H1 (cell line): ENCODE data around the gene FIZ1. TPM values are rescaled to one million over a fixed set of nuclear protein-coding genes. Genes with fewer than 3 reads are reported as not detected.

Source experiments
- CTCF ChIA-PET: fragments of 300-600 bp; sonication (Branson Sonifier 250); formaldehyde crosslinking; loops from one replicate; lab custom pipeline; 2021; ENCODE audit not compliant: partially characterized antibody; lab: Charles Lee
- POLR2A ChIA-PET: fragments of 300-600 bp; sonication (Branson Sonifier 250); formaldehyde crosslinking; loops from one replicate; lab custom pipeline; 2021; ENCODE audit warnings: inconsistent platforms; ENCODE audit not compliant: partially characterized antibody; lab: Charles Lee
- DNase-seq, 2 experiments: peaks; one replicate each; pipeline versions ENCODE4 v3.0.0 to v3.0.0-alpha.2; 2010 to 2022; ENCODE audit warnings: low spot score in 2 of 2, low read depth in 1 of 2, mixed read lengths in 1 of 2
- FAIRE-seq: peaks from 2 replicates; lab custom pipeline; 2011; peaks lifted over from hg19 to GRCh38; lab: Jason Lieb, UNC
- H2AFZ ChIP-seq: 2 replicates; pipeline ENCODE4 v1.8.1; 2012; ENCODE audit warnings: low read length, inconsistent platforms
- H2AK5ac ChIP-seq: 2 replicates; pipeline ENCODE4 v1.6.1; 2013; ENCODE audit warnings: low read depth, low read length
- H2BK120ac ChIP-seq: replicated peaks from 2 replicates; pipeline ENCODE3; 2013; ENCODE audit warnings: low read depth, low read length, inconsistent platforms
- H2BK12ac ChIP-seq: 2 replicates; pipeline ENCODE4 v1.6.1; 2013; ENCODE audit warnings: low read depth, low read length
- H2BK15ac ChIP-seq: 2 replicates; pipeline ENCODE4 v1.6.1; 2013; ENCODE audit warnings: low read length
- H2BK20ac ChIP-seq: 2 replicates; pipeline ENCODE4 v1.6.1; 2013; ENCODE audit warnings: low read length
- H2BK5ac ChIP-seq: 2 replicates; pipeline ENCODE4 v1.6.1; 2013; ENCODE audit warnings: low read depth, low read length
- H3K14ac ChIP-seq: 2 replicates; pipeline ENCODE4 v1.6.1; 2013; ENCODE audit warnings: inconsistent platforms; ENCODE audit not compliant: insufficient read length
- H3K18ac ChIP-seq: 2 replicates; pipeline ENCODE4 v1.6.1; 2013; ENCODE audit warnings: low read length; ENCODE audit errors: extremely low read depth
- H3K23ac ChIP-seq: 2 replicates; pipeline ENCODE4 v1.6.1; 2013; ENCODE audit warnings: inconsistent platforms; ENCODE audit not compliant: insufficient read length
- H3K23me2 ChIP-seq: 2 replicates; pipeline ENCODE4 v1.6.1; 2013; ENCODE audit warnings: low read depth, low read length
- H3K27ac ChIP-seq: 2 replicates; pipeline ENCODE4 v1.6.1; 2011; ENCODE audit warnings: low read depth, low read length, inconsistent platforms
- H3K27me3 ChIP-seq, 4 experiments: replicated peaks in 1 of 4; 1 replicate in 1 of 4; 2 replicates in 3 of 4; pipeline versions ENCODE4 v1.6.1 to v1.8.1; 2011 to 2013; ENCODE audit warnings: low read length in 3 of 4, mild to moderate bottlenecking in 3 of 4, inconsistent platforms in 2 of 4, mixed read lengths in 2 of 4, moderate library complexity in 1 of 4; ENCODE audit not compliant: control insufficient read depth in 3 of 4, insufficient read depth in 3 of 4; ENCODE audit errors: extremely low read depth in 1 of 4
- H3K36me3 ChIP-seq, 4 experiments: 2 replicates each; pipeline versions ENCODE4 v1.6.1 to v1.8.1; 2011 to 2013; ENCODE audit warnings: mild to moderate bottlenecking in 4 of 4, low read length in 3 of 4, moderate library complexity in 2 of 4, control low read depth in 1 of 4, inconsistent platforms in 1 of 4; ENCODE audit not compliant: insufficient read depth in 4 of 4, control insufficient read depth in 2 of 4
- H3K4ac ChIP-seq: replicated peaks from 2 replicates; pipeline ENCODE3; 2013; ENCODE audit warnings: low read length, low read depth, mixed read lengths, inconsistent platforms; ENCODE audit not compliant: insufficient read length
- H3K4me1 ChIP-seq, 4 experiments: replicated peaks in 1 of 4; 1 replicate in 1 of 4; 2 replicates in 3 of 4; pipeline versions ENCODE4 v1.6.1 to v1.8.1; 2011 to 2013; ENCODE audit warnings: low read length in 3 of 4, inconsistent platforms in 2 of 4, mixed read lengths in 1 of 4; ENCODE audit not compliant: insufficient read depth in 4 of 4, control insufficient read depth in 3 of 4
- H3K4me2 ChIP-seq, 2 experiments: 2 replicates each; pipeline versions ENCODE4 v1.6.1 to v1.8.1; 2011 to 2013; ENCODE audit warnings: low read depth in 2 of 2, low read length in 2 of 2, control low read depth in 1 of 2, inconsistent platforms in 1 of 2, mild to moderate bottlenecking in 1 of 2; ENCODE audit not compliant: insufficient read depth in 1 of 2
- H3K4me3 ChIP-seq, 4 experiments: fragments of 200-600, 300-600 bp in 1 of 4; sonication (generic), shearing (Covaris generic), sonication (Bioruptor Twin) in 1 of 4; 2 replicates each; pipeline versions ENCODE4 v1.5.1 to v1.8.1; 2011 to 2016; ENCODE audit warnings: low read length in 4 of 4, low read depth in 3 of 4, control low read depth in 2 of 4, inconsistent platforms in 2 of 4, mild to moderate bottlenecking in 2 of 4, mixed read lengths in 1 of 4, moderate library complexity in 1 of 4; ENCODE audit not compliant: insufficient read depth in 2 of 4; ENCODE audit errors: extremely low read depth in 1 of 4
- H3K56ac ChIP-seq: replicated peaks from 2 replicates; pipeline ENCODE3; 2013; ENCODE audit warnings: low read depth, mild to moderate bottlenecking, mixed read lengths, low read length, inconsistent platforms; ENCODE audit not compliant: insufficient read length
- H3K79me1 ChIP-seq: 2 replicates; pipeline ENCODE4 v1.6.1; 2013; ENCODE audit warnings: low read depth, low read length, control low read depth
- H3K79me2 ChIP-seq, 2 experiments: 2 replicates each; pipeline versions ENCODE4 v1.6.1 to v1.8.1; 2012 to 2013; ENCODE audit warnings: low read length in 2 of 2, mild to moderate bottlenecking in 2 of 2, inconsistent platforms in 1 of 2; ENCODE audit not compliant: insufficient read depth in 2 of 2, control insufficient read depth in 1 of 2
- H3K9ac ChIP-seq, 4 experiments: replicated peaks in 1 of 4; 1 replicate in 1 of 4; 2 replicates in 3 of 4; pipeline versions ENCODE4 v1.6.1 to v1.8.1; 2011 to 2013; ENCODE audit warnings: low read depth in 3 of 4, low read length in 3 of 4, control low read depth in 2 of 4, mild to moderate bottlenecking in 2 of 4, moderate library complexity in 2 of 4, inconsistent platforms in 1 of 4; ENCODE audit errors: extremely low read depth in 1 of 4
- H3K9me3 ChIP-seq, 2 experiments: 2 replicates each; pipeline versions ENCODE4 v1.6.1 to v1.8.1; 2012 to 2013; ENCODE audit warnings: mild to moderate bottlenecking in 2 of 2, moderate library complexity in 2 of 2, control low read depth in 1 of 2, inconsistent platforms in 1 of 2, low read depth in 1 of 2, low read length in 1 of 2, mixed read lengths in 1 of 2; ENCODE audit not compliant: insufficient read depth in 2 of 2
- H4K20me1 ChIP-seq, 2 experiments: replicated peaks in 1 of 2; 2 replicates each; pipeline versions ENCODE3 to v1.8.1; 2011 to 2013; ENCODE audit warnings: inconsistent platforms in 2 of 2, low read length in 2 of 2, mild to moderate bottlenecking in 1 of 2; ENCODE audit not compliant: insufficient read depth in 2 of 2, control insufficient read depth in 1 of 2
- H4K5ac ChIP-seq: 2 replicates; pipeline ENCODE4 v1.6.1; 2013; ENCODE audit warnings: low read length, low read depth, mixed read lengths, inconsistent platforms; ENCODE audit not compliant: insufficient read length
- H4K8ac ChIP-seq: 2 replicates; pipeline ENCODE4 v1.8.0; 2013; ENCODE audit warnings: mild to moderate bottlenecking, moderate library complexity, low read length, inconsistent platforms; ENCODE audit not compliant: insufficient read depth; ENCODE audit errors: extremely low read depth
- H4K91ac ChIP-seq: replicated peaks from 2 replicates; pipeline ENCODE3; 2013; ENCODE audit warnings: low read length, mixed read lengths, inconsistent platforms; ENCODE audit not compliant: insufficient read length
- CEBPB ChIP-seq: IDR thresholded peaks from 2 replicates; pipeline ENCODE4 v1.6.1; 2012; ENCODE audit warnings: low read depth, low read length
- CHD1 ChIP-seq: IDR thresholded peaks from 2 replicates; pipeline ENCODE4 v1.6.1; 2012; ENCODE audit warnings: low read depth, low read length, improper control_type of control experiment
- CREB1 ChIP-seq: IDR thresholded peaks from 2 replicates; pipeline ENCODE4 v1.6.1; 2012; ENCODE audit warnings: inconsistent platforms
- HDAC6 ChIP-seq: IDR thresholded peaks from one replicate; pipeline ENCODE4 v1.7.1; 2012; ENCODE audit warnings: low read depth, mild to moderate bottlenecking, inconsistent platforms, low read length, moderate library complexity
- SUZ12 ChIP-seq: fragments of 200-600 bp; sonication (generic); IDR thresholded peaks from 2 replicates; pipeline ENCODE4 v1.6.1; 2012; ENCODE audit warnings: mild to moderate bottlenecking, inconsistent platforms, low read length, moderate library complexity, mixed read lengths
- TAF1 ChIP-seq: IDR thresholded peaks from 2 replicates; pipeline ENCODE4 v1.6.1; 2011; ENCODE audit warnings: mild to moderate bottlenecking, low read depth, low read length
- WGBS, 2 experiments: shearing (Covaris generic) in 1 of 2; methylation state at CpG; one replicate each; pipeline versions ENCODE4 v1.1.6 to v1.1.7; 2013 to 2015; ENCODE audit warnings: low lambda C conversion rate in 2 of 2, mixed read lengths in 2 of 2, inconsistent platforms in 1 of 2, low coverage in 1 of 2, missing lambda C conversion rate in 1 of 2; ENCODE audit not compliant: insufficient replicate concordance in 2 of 2, insufficient coverage in 1 of 2, insufficient read length in 1 of 2; ENCODE audit errors: extremely low coverage in 1 of 2, missing lambda C conversion rate in 1 of 2; 5-methylcytosine and 5-hydroxymethylcytosine counted together
- polyA plus RNA-seq, 7 experiments: library from polyadenylated mRNA; depleted of rRNA in 3 of 7; stranded (reverse) in 5 of 7; unstranded in 2 of 7; fragments of >200 nt in 5 of 7; fragments of 200-250 nt in 2 of 7; gene quantifications; 1 replicate in 5 of 7; 2 replicates in 1 of 7; 4 replicates in 1 of 7; pipeline versions ENCODE4 v1.2.1 to v1.2.3, GENCODE V29; 2011 to 2013; ENCODE audit warnings: missing spikeins in 2 of 7, mixed read lengths in 2 of 7
- total RNA-seq: library from RNA; stranded (reverse); fragmentation: NEBNext Ultra II Directional; extraction: Animal tissue kit (Norgen Biotek cat#: 25700); gene quantifications from 2 replicates; pipeline ENCODE4 v1.2.1, GENCODE V29; 2021

The FIZ1 gene
- total and polyA plus RNA-seq, 2 of the 8 experiments (the other 6 are each of a cell fraction or from before 2014, with no cell fraction given) = 9.1 to 18.5 TPM

DNA sequence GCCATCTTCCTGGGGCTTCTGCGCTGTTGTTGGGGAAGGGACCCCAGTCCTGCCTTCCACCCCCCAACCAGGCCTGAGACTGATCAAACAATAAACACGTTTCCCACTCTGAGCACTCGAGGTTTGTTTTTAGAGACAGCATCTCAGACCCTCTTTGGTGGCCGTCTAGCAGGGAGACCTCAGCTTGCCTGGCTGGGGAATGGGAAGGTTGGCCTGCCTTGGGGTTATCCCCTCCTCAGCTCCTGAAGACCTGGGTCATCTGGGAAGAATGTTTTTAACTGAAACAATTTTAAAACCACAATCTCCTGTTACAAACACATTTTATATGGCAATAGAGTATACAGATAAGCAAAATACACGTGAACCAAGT is 46.2 kb upstream of the FIZ1 start:
- Histone ChIP-seq H3K79me2 (peaks cover 4 to 21% of the 10 kb centered on the region in 2 experiments; a peak in 3 of 4 replicates), H3K4me2 (no peak overlapping the region; a peak in 1 of 4 replicates)

More for the DNA sequence above, 46.2 kb upstream of the FIZ1 start:
- Histone ChIP-seq H2BK120ac (no peak overlapping the region), H2BK12ac (no peak overlapping the region), H3K79me1 (peaks cover 11% of the 10 kb centered on the region), H2BK5ac (no peak overlapping the region), H3K18ac (no peak overlapping the region), H4K8ac (no peak overlapping the region), H3K14ac (no peak overlapping the region), H3K4ac (no peak overlapping the region), H3K23ac (no peak overlapping the region), H4K91ac (no peak overlapping the region), H4K5ac (no peak overlapping the region), H4K20me1 (peaks cover 0 to 4% of the 10 kb centered on the region in 2 experiments), H3K4me3 (no peak overlapping the region), H3K36me3 (peaks cover 7 to 13% (median 11%) of the 10 kb centered on the region in 4 experiments), H2AFZ (no peak overlapping the region), H3K9ac (no peak overlapping the region), H3K27me3 (no peaks in the 10 kb centered on the region), H3K23me2 (peaks cover 35% of the 10 kb centered on the region), H3K27ac (no peak overlapping the region), H2AK5ac (no peak overlapping the region), H2BK15ac (no peak overlapping the region), H2BK20ac (no peak overlapping the region), H3K9me3 (no peaks in the 10 kb centered on the region), H3K56ac (no peak overlapping the region), H3K4me1 (peaks cover 0 to 18% (median 10%) of the 10 kb centered on the region in 4 experiments; a peak in 6 of 7 replicates)
- FAIRE-seq (no peak), DNase-seq (no peak)
- TF ChIP-seq HDAC6 (no peak), CEBPB (no peak), CHD1 (no peak), TAF1 (no peak), SUZ12 (no peak), CREB1 (no peak)
- ChIA-PET POLR2A (interaction anchor here (0.7 to 9.2 kb wide), 6 partner anchors 11 to 240 kb away, joined by 3 to 96 read pairs (median 3); partner anchors contain the start of genes FIZ1 and ZNF784), CTCF (interaction anchor here (4.0 to 6.9 kb wide), 3 partner anchors 7 to 14 kb away, joined by 18 to 56 read pairs (median 30); no protein-coding TSS in a partner anchor)
- 88% methylated on average over 5 of the region's 5 CpGs; no CpG with 5 or more reads in 1 of the 2 experiments for whole genome bisulfite sequencing, 2 experiments
